ENCODE measurements around the gene STARD10.

The STARD10 gene

DNA sequence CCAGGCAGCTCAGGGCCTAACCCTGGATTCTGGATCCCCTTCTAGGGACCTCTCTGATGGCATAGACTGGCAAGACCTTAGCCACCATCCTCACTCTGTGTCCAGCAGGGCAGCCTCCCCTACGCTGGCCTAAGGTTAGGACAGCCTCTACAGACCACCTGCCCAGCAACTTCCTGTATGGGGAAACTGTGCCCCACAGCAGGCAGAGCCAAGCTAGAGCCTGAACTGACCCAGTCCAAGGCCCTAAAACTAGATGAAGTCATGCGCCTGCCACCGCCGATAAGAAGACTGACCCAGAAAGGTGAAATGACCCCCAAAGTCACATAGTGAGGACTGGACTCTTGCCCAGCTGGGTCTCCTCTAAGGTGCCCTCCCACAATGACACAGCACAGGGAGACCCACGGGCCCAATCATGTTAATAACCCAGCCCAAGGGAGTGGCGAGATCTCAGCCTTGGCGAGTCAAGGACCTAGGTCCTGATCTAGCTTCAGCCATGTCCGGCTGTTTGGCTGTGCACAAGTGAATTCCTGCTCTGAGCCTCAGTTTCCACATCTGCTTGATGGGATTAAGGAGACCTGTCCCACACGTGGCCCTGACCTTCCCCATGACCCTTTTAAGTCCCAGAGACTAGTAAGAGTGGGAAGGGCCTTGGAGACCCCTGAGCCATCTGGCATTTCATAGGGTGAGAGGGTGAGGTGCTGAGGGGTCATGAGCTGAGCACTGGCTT is 17.6 kb downstream of the STARD10 start:
- H3K36me3 ChIP-seq (ENCODE audit: insufficient read depth, low read length): no peaks in the 10 kb centered on the region
- H3K4me3 ChIP-seq (ENCODE audit: low read length): no peak overlapping the region
- no peak overlapping the region for H3K4me2 ChIP-seq (ENCODE audit: low read length)
- peaks cover 18% of the 10 kb centered on the region for H3K4me1 ChIP-seq (ENCODE audit: control insufficient read depth, insufficient read depth, low read length)
- no peaks in the 10 kb centered on the region for H3K9me3 ChIP-seq (replicated peaks; ENCODE audit: low read length)
- H3K9ac ChIP-seq (ENCODE audit: low read depth, low read length): no peak overlapping the region
- H3K27me3 ChIP-seq (ENCODE audit: control insufficient read depth, insufficient read depth, low read length): peaks cover 10% of the 10 kb centered on the region

DNA sequence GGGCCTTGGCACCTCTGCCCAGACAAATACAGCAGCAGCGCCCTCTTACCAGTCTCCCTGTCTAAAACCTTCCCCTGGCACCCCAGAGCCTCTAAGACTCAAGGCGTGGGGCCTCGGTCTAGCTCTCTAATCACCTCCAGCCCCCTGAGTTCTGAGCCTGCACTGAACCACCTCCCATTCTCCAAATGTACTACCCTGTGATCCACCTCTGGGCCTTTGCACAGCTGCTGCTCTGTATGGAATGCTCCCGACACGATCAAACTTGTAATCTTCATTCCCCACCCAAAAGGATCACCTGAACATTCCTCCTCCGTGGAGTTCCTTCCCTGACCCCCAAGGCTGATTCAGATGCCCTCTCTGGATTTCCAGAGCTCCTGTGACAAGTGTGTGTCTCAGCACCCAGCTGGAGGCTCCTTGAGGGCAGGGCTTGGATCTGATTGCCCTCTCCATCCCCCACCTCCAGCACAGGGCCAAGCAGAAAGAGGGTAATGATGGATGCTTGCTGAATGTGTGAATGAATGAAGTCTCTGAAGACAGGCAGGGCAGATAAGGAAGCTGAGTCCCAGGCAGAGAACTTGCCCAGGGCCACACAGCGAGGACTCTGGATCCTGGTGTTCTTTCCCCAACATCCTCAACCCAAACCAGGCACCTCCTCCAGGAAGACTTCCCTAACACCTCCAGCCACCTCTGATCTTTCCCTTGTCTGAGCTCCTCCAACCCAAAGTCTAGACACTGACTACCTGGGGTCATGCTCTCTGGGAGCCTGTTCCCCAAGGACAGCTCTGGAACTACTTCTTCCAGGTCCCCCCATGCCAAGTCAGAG is 18.3 kb downstream of the STARD10 start:
- Histone ChIP-seq H3K9me3 (replicated peaks; ENCODE audit: low read length) (no peaks in the 10 kb centered on the region), H3K36me3 (ENCODE audit: insufficient read depth, low read length) (no peaks in the 10 kb centered on the region), H3K27me3 (ENCODE audit: control insufficient read depth, insufficient read depth, low read length) (peaks cover 3% of the 10 kb centered on the region), H3K4me1 (ENCODE audit: control insufficient read depth, insufficient read depth, low read length) (peaks cover 21% of the 10 kb centered on the region), H3K4me3 (ENCODE audit: low read length) (no peak overlapping the region), H3K9ac (ENCODE audit: low read depth, low read length) (no peak overlapping the region), H3K4me2 (ENCODE audit: low read length) (no peak overlapping the region)

DNA sequence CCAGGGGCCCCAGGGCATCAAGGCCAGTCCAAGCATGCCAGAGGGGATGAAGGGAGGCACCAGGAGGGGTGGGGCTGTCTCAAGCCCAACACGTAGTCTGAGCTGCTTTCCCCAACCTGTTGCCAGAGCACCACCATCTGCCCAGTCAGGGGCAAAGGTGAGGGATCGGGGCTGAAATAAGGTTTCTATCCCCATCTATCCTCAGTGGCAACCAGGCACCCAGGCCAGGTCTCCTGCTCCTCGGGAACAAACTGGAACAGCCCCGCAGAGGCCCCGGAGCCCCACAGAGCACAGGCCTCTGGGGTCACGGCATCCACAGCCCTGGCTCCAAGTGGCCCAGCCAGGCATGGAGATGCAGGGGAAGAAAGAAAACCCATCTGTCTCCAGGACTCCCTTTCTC is 19.3 kb downstream of the STARD10 start:
- no peak overlapping the region for H3K4me3 ChIP-seq (ENCODE audit: low read length)
- no peaks in the 10 kb centered on the region for H3K36me3 ChIP-seq (ENCODE audit: insufficient read depth, low read length)
- H3K9me3 ChIP-seq (replicated peaks; ENCODE audit: low read length): no peaks in the 10 kb centered on the region
- no peak overlapping the region for H3K4me2 ChIP-seq (ENCODE audit: low read length)
- H3K27me3 ChIP-seq (ENCODE audit: control insufficient read depth, insufficient read depth, low read length): no peaks in the 10 kb centered on the region
- H3K9ac ChIP-seq (ENCODE audit: low read depth, low read length): no peak overlapping the region
- peaks cover 21% of the 10 kb centered on the region for H3K4me1 ChIP-seq (ENCODE audit: control insufficient read depth, insufficient read depth, low read length)

DNA sequence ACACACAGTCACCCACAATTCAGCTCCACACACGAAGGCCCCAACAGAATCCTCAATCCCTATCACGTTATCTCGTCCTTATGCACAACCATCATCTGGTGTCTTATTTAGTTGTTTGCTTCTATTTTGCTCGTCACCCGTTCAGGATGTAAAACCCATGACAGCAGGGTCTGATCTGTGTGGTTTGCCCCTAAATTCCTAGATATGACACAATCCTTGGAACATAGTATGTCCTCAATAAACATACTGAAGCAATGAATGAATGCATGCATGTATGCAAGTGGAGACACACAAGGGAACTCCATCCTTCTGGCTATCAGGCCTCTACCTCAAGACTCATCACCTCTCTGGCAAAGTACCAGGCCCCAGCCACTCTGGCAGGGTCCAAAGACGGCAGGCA is 20.2 kb downstream of the STARD10 start:
- H3K27me3 ChIP-seq (ENCODE audit: control insufficient read depth, insufficient read depth, low read length): no peaks in the 10 kb centered on the region

DNA sequence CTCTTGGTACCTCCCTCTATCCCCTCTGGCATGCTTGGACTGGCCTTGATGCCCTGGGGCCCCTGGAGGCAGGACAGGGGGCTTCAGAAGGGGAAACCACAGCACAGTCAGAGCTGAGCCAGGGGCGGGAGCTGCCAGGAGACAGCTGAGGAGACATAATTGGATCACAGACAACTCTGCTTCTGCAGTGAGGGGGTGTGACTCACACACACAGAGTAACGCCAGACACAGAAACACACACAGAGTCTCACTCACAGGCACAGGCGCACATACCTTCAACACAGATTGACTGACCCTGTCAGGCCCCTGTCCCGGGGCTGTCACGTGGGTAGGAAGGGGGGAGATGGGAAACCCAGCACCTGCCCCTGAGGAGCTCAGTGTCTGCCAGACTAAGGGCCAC is 20.6 kb downstream of the STARD10 start:
- Histone ChIP-seq H3K36me3 (ENCODE audit: insufficient read depth, low read length) (no peaks in the 10 kb centered on the region), H3K4me2 (ENCODE audit: low read length) (peak overlapping the region; percentile 12), H3K4me3 (ENCODE audit: low read length) (no peak overlapping the region), H3K9ac (ENCODE audit: low read depth, low read length) (no peak overlapping the region), H3K9me3 (replicated peaks; ENCODE audit: low read length) (no peaks in the 10 kb centered on the region), H3K4me1 (ENCODE audit: control insufficient read depth, insufficient read depth, low read length) (peaks cover 21% of the 10 kb centered on the region), H3K27me3 (ENCODE audit: control insufficient read depth, insufficient read depth, low read length) (no peaks in the 10 kb centered on the region)

More for the DNA sequence above, 20.2 kb downstream of the STARD10 start:
- H3K4me3 ChIP-seq (ENCODE audit: low read length): no peak overlapping the region
- H3K4me1 ChIP-seq (ENCODE audit: control insufficient read depth, insufficient read depth, low read length): peaks cover 21% of the 10 kb centered on the region
- H3K36me3 ChIP-seq (ENCODE audit: insufficient read depth, low read length): no peaks in the 10 kb centered on the region
- H3K9me3 ChIP-seq (replicated peaks; ENCODE audit: low read length): no peaks in the 10 kb centered on the region
- H3K4me2 ChIP-seq (ENCODE audit: low read length): peak overlapping the region; percentile 4
- H3K9ac ChIP-seq (ENCODE audit: low read depth, low read length): no peak overlapping the region

DNA sequence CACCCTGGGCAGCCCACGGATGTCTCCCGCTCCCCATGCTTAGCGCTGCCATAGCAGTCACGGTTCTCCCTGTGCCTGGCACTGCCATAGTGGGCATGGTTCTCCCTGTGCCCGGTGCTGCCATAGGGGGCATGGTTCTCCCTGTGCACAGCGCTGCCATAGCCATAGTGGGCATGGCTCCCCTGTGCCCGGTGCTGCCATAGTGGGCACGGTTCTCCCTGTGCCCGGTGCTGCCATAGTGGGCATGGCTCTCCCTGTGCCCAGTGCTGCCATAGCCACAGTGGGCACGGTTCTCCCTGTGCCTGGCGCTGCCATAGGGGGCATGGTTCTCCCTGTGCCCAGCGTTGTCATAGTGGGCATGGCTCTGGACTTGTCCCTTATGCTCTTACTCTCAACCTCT is 21.8 kb downstream of the STARD10 start:
- H3K36me3 ChIP-seq (ENCODE audit: insufficient read depth, low read length): no peaks in the 10 kb centered on the region
- H3K4me3 ChIP-seq (ENCODE audit: low read length): no peak overlapping the region
- no peak overlapping the region for H3K9ac ChIP-seq (ENCODE audit: low read depth, low read length)
- H3K27me3 ChIP-seq (ENCODE audit: control insufficient read depth, insufficient read depth, low read length): no peaks in the 10 kb centered on the region
- H3K9me3 ChIP-seq (replicated peaks; ENCODE audit: low read length): no peaks in the 10 kb centered on the region
- H3K4me2 ChIP-seq (ENCODE audit: low read length): no peak overlapping the region
- H3K4me1 ChIP-seq (ENCODE audit: control insufficient read depth, insufficient read depth, low read length): peaks cover 21% of the 10 kb centered on the region

DNA sequence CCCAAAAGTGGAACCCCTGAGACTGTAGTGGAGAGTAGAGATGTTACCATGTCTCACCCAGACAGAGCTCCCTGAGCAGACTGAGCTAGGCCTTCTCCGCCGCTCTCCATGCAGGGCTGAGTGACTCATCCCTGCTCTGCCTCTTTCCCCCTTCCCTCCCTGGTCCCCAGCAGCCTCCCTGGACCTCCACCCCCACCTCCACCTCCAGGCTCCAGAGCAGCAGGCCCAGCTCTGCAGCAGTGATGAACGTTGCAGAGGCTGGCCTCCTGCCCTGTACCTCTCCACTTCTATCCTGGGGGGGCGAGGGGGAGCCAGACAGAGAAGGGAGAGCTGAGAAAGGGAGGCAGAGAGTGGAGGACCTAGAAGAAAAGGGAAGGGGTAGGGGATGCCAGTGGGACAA is 22.3 kb downstream of the STARD10 start:
- H3K4me2 ChIP-seq (ENCODE audit: low read length): no peak overlapping the region
- peaks cover 21% of the 10 kb centered on the region for H3K4me1 ChIP-seq (ENCODE audit: control insufficient read depth, insufficient read depth, low read length)
- no peaks in the 10 kb centered on the region for H3K36me3 ChIP-seq (ENCODE audit: insufficient read depth, low read length)
- no peak overlapping the region for H3K4me3 ChIP-seq (ENCODE audit: low read length)
- H3K27me3 ChIP-seq (ENCODE audit: control insufficient read depth, insufficient read depth, low read length): no peaks in the 10 kb centered on the region
- no peak overlapping the region for H3K9ac ChIP-seq (ENCODE audit: low read depth, low read length)
- no peaks in the 10 kb centered on the region for H3K9me3 ChIP-seq (replicated peaks; ENCODE audit: low read length)

DNA sequence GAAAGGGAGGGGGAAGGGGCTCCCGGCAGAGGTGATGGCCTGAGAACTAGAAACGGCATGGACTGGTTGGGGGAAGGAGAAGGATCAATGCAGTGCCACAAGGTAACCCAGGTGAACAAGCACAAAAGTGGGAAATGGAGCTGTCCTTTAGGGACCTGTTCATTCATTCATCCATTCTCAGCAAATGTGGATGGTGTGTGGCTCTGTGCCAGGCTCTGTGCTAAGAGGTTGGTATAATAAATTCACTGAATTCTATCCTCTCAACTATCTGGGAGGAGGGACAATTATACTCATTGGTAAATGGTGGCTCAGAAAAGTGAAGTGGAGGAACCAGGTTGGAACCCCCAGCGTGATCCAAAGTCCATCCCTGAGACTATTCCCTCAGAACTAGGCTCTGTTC is 23.0 kb downstream of the STARD10 start:
- Histone ChIP-seq H3K4me1 (ENCODE audit: control insufficient read depth, insufficient read depth, low read length) (peaks cover 21% of the 10 kb centered on the region), H3K9ac (ENCODE audit: low read depth, low read length) (no peak overlapping the region), H3K9me3 (replicated peaks; ENCODE audit: low read length) (no peaks in the 10 kb centered on the region), H3K36me3 (ENCODE audit: insufficient read depth, low read length) (no peaks in the 10 kb centered on the region), H3K4me3 (ENCODE audit: low read length) (no peak overlapping the region), H3K27me3 (ENCODE audit: control insufficient read depth, insufficient read depth, low read length) (no peaks in the 10 kb centered on the region), H3K4me2 (ENCODE audit: low read length) (no peak overlapping the region)

DNA sequence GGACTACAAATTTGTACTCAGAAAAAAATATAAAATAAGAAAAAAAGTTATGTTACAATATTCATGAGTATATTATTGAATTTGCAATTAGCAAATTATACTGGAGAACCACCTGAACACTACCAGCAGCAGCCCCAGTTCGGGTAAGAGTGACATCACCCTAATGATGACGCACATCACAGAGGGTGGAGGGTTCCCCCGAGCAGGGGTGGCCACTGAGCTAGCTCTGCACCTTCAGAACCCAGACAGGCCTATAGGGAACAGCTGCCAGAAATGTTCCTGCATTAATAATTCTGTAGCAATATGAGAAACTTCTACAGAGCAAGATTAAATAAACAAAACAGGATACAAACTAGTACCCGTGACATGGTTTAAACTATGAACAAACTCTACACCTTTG is 24.2 kb downstream of the STARD10 start:
- Histone ChIP-seq H3K36me3 (ENCODE audit: insufficient read depth, low read length) (no peaks in the 10 kb centered on the region), H3K9ac (ENCODE audit: low read depth, low read length) (no peak overlapping the region), H3K4me2 (ENCODE audit: low read length) (no peak overlapping the region), H3K27me3 (ENCODE audit: control insufficient read depth, insufficient read depth, low read length) (no peaks in the 10 kb centered on the region), H3K4me1 (ENCODE audit: control insufficient read depth, insufficient read depth, low read length) (peaks cover 21% of the 10 kb centered on the region), H3K9me3 (replicated peaks; ENCODE audit: low read length) (no peaks in the 10 kb centered on the region), H3K4me3 (ENCODE audit: low read length) (no peak overlapping the region)

DNA sequence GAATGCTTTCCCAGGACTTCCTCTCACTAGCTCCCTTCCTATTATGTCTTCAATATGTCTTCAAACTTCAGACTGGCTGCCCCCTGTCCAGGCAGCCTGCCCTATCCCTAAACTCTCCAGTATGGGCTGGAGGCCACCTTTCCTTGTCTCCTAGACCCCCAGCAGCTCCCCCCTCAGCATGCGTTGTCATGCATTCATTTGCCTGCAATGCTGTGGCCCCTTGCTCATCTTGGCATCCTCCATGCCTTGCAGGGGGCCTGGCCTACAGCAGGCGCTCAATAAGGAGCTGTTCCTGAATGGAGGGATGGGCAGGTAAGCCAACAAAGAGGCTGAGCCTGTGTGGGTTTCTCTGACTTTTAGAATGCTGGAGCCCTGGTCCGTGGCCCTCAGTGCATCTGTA is 25.3 kb downstream of the STARD10 start:
- H3K9me3 ChIP-seq (replicated peaks; ENCODE audit: low read length): no peaks in the 10 kb centered on the region

DNA sequence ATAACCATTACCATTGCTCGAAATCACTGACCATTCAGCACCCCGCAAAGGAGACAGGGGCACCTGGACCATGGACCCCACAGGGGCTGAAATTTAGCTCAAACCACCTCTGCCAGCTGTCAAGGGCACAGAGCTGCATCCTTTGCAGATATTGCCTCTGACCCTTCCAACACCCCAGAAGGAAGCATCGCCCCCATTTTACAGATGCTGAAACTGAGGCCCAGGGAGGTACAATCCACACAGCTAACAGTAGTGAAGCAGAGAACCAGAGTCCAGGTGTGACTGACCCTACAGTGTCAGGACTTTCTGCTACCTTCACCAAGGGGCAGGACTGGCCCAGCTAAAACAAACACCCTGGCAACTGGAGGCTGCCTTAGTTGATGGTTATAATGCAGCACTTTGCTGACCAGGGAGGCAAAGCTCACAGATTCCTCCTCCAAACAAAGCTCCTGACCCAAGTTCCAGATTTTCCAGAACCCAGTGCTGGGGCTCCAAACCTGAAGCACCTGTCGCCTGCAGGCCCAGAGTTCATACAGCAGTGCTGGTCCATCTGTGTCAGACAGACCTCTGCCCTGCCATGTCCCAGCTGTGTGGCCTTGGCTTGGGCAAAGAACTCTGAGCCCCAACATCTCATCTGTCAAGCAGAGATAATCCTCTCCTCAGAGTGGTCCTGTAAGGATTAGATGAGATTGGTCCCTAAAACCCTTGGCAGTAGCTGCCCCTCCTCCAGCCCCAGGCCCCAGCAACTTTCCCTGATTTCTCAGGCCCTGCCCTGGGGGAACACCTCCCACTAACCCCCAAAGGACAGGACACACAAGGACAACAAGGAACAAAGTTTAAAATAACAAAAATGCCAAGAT is 26.4 kb downstream of the STARD10 start:
- H3K9ac ChIP-seq (ENCODE audit: low read depth, low read length): no peak overlapping the region
- no peak overlapping the region for H3K4me3 ChIP-seq (ENCODE audit: low read length)
- no peaks in the 10 kb centered on the region for H3K9me3 ChIP-seq (replicated peaks; ENCODE audit: low read length)
- no peaks in the 10 kb centered on the region for H3K36me3 ChIP-seq (ENCODE audit: insufficient read depth, low read length)
- H3K4me1 ChIP-seq (ENCODE audit: control insufficient read depth, insufficient read depth, low read length): peaks cover 7% of the 10 kb centered on the region
- H3K27me3 ChIP-seq (ENCODE audit: control insufficient read depth, insufficient read depth, low read length): no peaks in the 10 kb centered on the region
- no peak overlapping the region for H3K4me2 ChIP-seq (ENCODE audit: low read length)

More for the DNA sequence above, 25.3 kb downstream of the STARD10 start:
- Histone ChIP-seq H3K4me1 (ENCODE audit: control insufficient read depth, insufficient read depth, low read length) (peaks cover 18% of the 10 kb centered on the region), H3K4me3 (ENCODE audit: low read length) (no peak overlapping the region), H3K9ac (ENCODE audit: low read depth, low read length) (no peak overlapping the region), H3K36me3 (ENCODE audit: insufficient read depth, low read length) (no peaks in the 10 kb centered on the region), H3K27me3 (ENCODE audit: control insufficient read depth, insufficient read depth, low read length) (no peaks in the 10 kb centered on the region), H3K4me2 (ENCODE audit: low read length) (no peak overlapping the region)
